Keratinocyte (primary cell): Measurements from ENCODE around the gene TCF15. TPM values are rescaled to one million over a fixed set of nuclear protein-coding genes. Genes with fewer than 3 reads are reported as not detected.
A peak's percentile ranks its signal among the peaks of the same experiment; 100 is the strongest.

Experiments used
- DNase-seq: peaks from one replicate; pipeline ENCODE4 v3.0.0-alpha.2; 2011; ENCODE audit warnings: low read depth, missing footprints, low spot score
- FAIRE-seq: peaks from 2 replicates; lab custom pipeline; 2011; peaks lifted over from hg19 to GRCh38; lab: Jason Lieb, UNC
- H2AFZ ChIP-seq: 2 replicates; pipeline ENCODE4 v1.6.0; 2012; ENCODE audit warnings: low read length, control low read depth, inconsistent platforms; ENCODE audit not compliant: control insufficient read depth
- H3K27ac ChIP-seq: 2 replicates; pipeline ENCODE4 v1.5.1; 2011; ENCODE audit warnings: low read length; ENCODE audit not compliant: control insufficient read depth, insufficient read depth
- H3K27me3 ChIP-seq: 3 replicates; pipeline ENCODE4 v1.6.0; 2011; ENCODE audit warnings: low read length; ENCODE audit not compliant: control insufficient read depth, insufficient read depth; ENCODE audit errors: extremely low read depth
- H3K36me3 ChIP-seq, 2 experiments: 2 replicates in 1 of 2; 3 replicates in 1 of 2; pipeline ENCODE4 v1.5.1; 2011; ENCODE audit warnings: low read length in 2 of 2, mild to moderate bottlenecking in 1 of 2; ENCODE audit not compliant: control insufficient read depth in 2 of 2, insufficient read depth in 2 of 2; ENCODE audit errors: extremely low read depth in 1 of 2
- H3K4me1 ChIP-seq: 3 replicates; pipeline ENCODE4 v1.5.1; 2011; ENCODE audit warnings: low read length; ENCODE audit not compliant: control insufficient read depth, insufficient read depth; ENCODE audit errors: extremely low read depth
- H3K4me2 ChIP-seq: 3 replicates; pipeline ENCODE4 v1.6.0; 2011; ENCODE audit warnings: low read depth, low read length; ENCODE audit not compliant: control insufficient read depth, insufficient read depth; ENCODE audit errors: extremely low read depth
- H3K4me3 ChIP-seq, 3 experiments: fragments of 200-600 bp in 1 of 3; sonication (generic) in 1 of 3; 2 replicates in 2 of 3; 3 replicates in 1 of 3; pipeline ENCODE4 v1.5.1; 2011 to 2016; ENCODE audit warnings: low read length in 3 of 3, mild to moderate bottlenecking in 3 of 3, control low read depth in 2 of 3, inconsistent platforms in 1 of 3, low read depth in 1 of 3, mixed read lengths in 1 of 3, mixed run types in 1 of 3, moderate library complexity in 1 of 3; ENCODE audit not compliant: control insufficient read depth in 2 of 3, insufficient read depth in 2 of 3; ENCODE audit errors: extremely low read depth in 1 of 3
- H3K79me2 ChIP-seq: 2 replicates; pipeline ENCODE4 v1.6.0; 2012; ENCODE audit warnings: low read length; ENCODE audit not compliant: control insufficient read depth, insufficient read depth
- H3K9ac ChIP-seq: 3 replicates; pipeline ENCODE4 v1.6.0; 2011; ENCODE audit warnings: low read length; ENCODE audit not compliant: control insufficient read depth, insufficient read depth; ENCODE audit errors: extremely low read depth
- H3K9me1 ChIP-seq: 3 replicates; pipeline ENCODE4 v1.6.0; 2011; ENCODE audit warnings: low read length; ENCODE audit not compliant: control insufficient read depth, insufficient read depth; ENCODE audit errors: extremely low read depth
- H3K9me3 ChIP-seq: 2 replicates; pipeline ENCODE4 v1.5.1; 2012; ENCODE audit warnings: low read depth, low read length; ENCODE audit not compliant: control insufficient read depth
- H4K20me1 ChIP-seq: 3 replicates; pipeline ENCODE4 v1.6.0; 2011; ENCODE audit warnings: low read length; ENCODE audit not compliant: control insufficient read depth, insufficient read depth; ENCODE audit errors: extremely low read depth
- CTCF ChIP-seq, 3 experiments: IDR thresholded peaks in 1 of 3; conservative IDR thresholded peaks in 1 of 3; optimal IDR thresholded peaks in 1 of 3; 2 replicates in 2 of 3; 3 replicates in 1 of 3; pipeline versions ENCODE3 to v1.5.1; 2011; ENCODE audit warnings: low read length in 3 of 3, mild to moderate bottlenecking in 3 of 3, moderate library complexity in 2 of 3, control low read depth in 1 of 3, inconsistent platforms in 1 of 3; ENCODE audit not compliant: insufficient read depth in 2 of 3; ENCODE audit errors: extremely low read depth in 1 of 3
- EZH2 ChIP-seq: IDR thresholded peaks from one replicate; pipeline ENCODE4 v1.6.1; 2012; ENCODE audit warnings: inconsistent platforms, mild to moderate bottlenecking, low read length, moderate library complexity
- dilution Hi-C: fragments of 300-500 bp; cut with MboI; formaldehyde crosslinking; loops from one replicate; pipeline ENCODE4 v1.7.0; 2020; ENCODE audit warnings: low sequenced_read_pairs; ENCODE audit not compliant: extremely low pct_ligation_motif_present
- polyA minus RNA-seq, 3 experiments: library from RNA; depleted of rRNA, polyadenylated mRNA; stranded (reverse); fragments of >200 nt; gene quantifications; 1 replicate in 1 of 3; 2 replicates in 1 of 3; 3 replicates in 1 of 3; pipeline ENCODE4 v1.2.3, GENCODE V29; 2011
- polyA plus RNA-seq, 5 experiments: library from polyadenylated mRNA; depleted of rRNA in 3 of 5; stranded (reverse) in 3 of 5; stranded (forward) in 1 of 5; unstranded in 1 of 5; fragments of >200 nt; gene quantifications; 1 replicate in 1 of 5; 2 replicates in 3 of 5; 3 replicates in 1 of 5; pipeline versions ENCODE4 v1.2.1 to v1.2.3, GENCODE V29; 2011 to 2012; ENCODE audit warnings: missing spikeins in 2 of 5, low read depth in 1 of 5, low replicate concordance in 1 of 5

TCF15 gene
- polyA plus RNA-seq (not detected in 3 replicates), polyA minus RNA-seq (not detected in 3 replicates)
- polyA plus RNA-seq (2011; ENCODE audit: low read depth): not detected
- not detected in 2 replicates for polyA plus RNA-seq (2011; cell fraction: cytosol; rRNA removed)
- polyA plus RNA-seq (2011; cell fraction: nucleus; rRNA removed): not detected in 2 replicates
- polyA plus RNA-seq (2012; ENCODE audit: low replicate concordance): not detected in 2 replicates
- not detected for polyA minus RNA-seq (2011; cell fraction: cytosol; rRNA and poly(A)+ RNA removed)
- polyA minus RNA-seq (2011; cell fraction: nucleus; rRNA and poly(A)+ RNA removed): not detected in 2 replicates

GRCh38 chr20:610130-611046 is at the start of gene TCF15:
TSS of gene TCF15 (minus strand) at chr20:610309. CDS start at chr20:610237, 72 bp downstream.
- H3K27me3 ChIP-seq: peaks cover 67% of the 10 kb centered on the region
- no peaks in the 10 kb centered on the region for H3K9me3 ChIP-seq
- H3K4me1 ChIP-seq: no peaks in the 10 kb centered on the region
- no peak within 1 kb of the TSS for H3K9ac ChIP-seq
- H4K20me1 ChIP-seq: no peaks in the 10 kb centered on the region
- H3K36me3 ChIP-seq: no peaks in the 10 kb centered on the region
- TF ChIP-seq EZH2 (peak; percentile 60), CTCF (optimal IDR thresholded peaks at IDR 0.05 in 1 of 3, IDR thresholded peaks at IDR 0.05 in 1 of 3, conservative IDR thresholded peaks at IDR 0.05 in 1 of 3; ENCODE audit: extremely low read depth in 1 of 3, insufficient read depth in 2 of 3, low read length in 3 of 3) (no peak)
- no peak within 1 kb of the TSS for H3K4me2 ChIP-seq
- H3K27ac ChIP-seq: no peak within 1 kb of the TSS
- FAIRE-seq: no peak
- no peaks in the 10 kb centered on the region for H3K79me2 ChIP-seq
- DNase-seq: no peak
- no peak within 1 kb of the TSS for H3K4me3 ChIP-seq
- dilution Hi-C loops: no loop called here
- H3K9me1 ChIP-seq: no peaks in the 10 kb centered on the region
- no peak within 1 kb of the TSS for H2AFZ ChIP-seq

GRCh38 chr20:658731-659291 is 48.7 kb upstream of the TCF15 start:
- FAIRE-seq: no peak
- TF ChIP-seq EZH2: no peak
- TF ChIP-seq CTCF (optimal IDR thresholded peaks at IDR 0.05 in 1 of 3, IDR thresholded peaks at IDR 0.05 in 1 of 3, conservative IDR thresholded peaks at IDR 0.05 in 1 of 3; ENCODE audit: extremely low read depth in 1 of 3, insufficient read depth in 2 of 3, low read length in 3 of 3): no peak

More at GRCh38 chr20:658731-659291, 48.7 kb upstream of the TCF15 start:
- dilution Hi-C loops: no loop called here
- Histone ChIP-seq H3K27me3 (peaks cover 17% of the 10 kb centered on the region), H2AFZ (no peak overlapping the region), H3K79me2 (no peaks in the 10 kb centered on the region), H3K27ac (no peak overlapping the region), H3K4me2 (no peak overlapping the region), H3K4me1 (peaks cover 23% of the 10 kb centered on the region), H3K4me3 (no peak overlapping the region), H3K9ac (no peak overlapping the region), H3K36me3 (no peaks in the 10 kb centered on the region), H4K20me1 (no peaks in the 10 kb centered on the region), H3K9me1 (no peaks in the 10 kb centered on the region), H3K9me3 (no peaks in the 10 kb centered on the region)
- DNase-seq: no peak
